Hematopoietic multipotent progenitor cell treated with erythropoietin and hydrocortisone succinate and interleukin-3 and kit ligand, for 6 days (in vitro differentiated cells): ENCODE data around the gene GSG1.
"Not testable (repeated sequence)": the region's sequence is repeated elsewhere in the genome, so short reads cannot be mapped to it uniquely, and the experiment has no call there.

Experiments used
- DNase-seq: peaks from one replicate; pipeline ENCODE4 v3.0.0-alpha.2; 2015

Gene GSG1

GRCh38 chr12:13052421-13052820 lies 51.0 kb downstream of the GSG1 start:
- DNase-seq = no peak

DNA sequence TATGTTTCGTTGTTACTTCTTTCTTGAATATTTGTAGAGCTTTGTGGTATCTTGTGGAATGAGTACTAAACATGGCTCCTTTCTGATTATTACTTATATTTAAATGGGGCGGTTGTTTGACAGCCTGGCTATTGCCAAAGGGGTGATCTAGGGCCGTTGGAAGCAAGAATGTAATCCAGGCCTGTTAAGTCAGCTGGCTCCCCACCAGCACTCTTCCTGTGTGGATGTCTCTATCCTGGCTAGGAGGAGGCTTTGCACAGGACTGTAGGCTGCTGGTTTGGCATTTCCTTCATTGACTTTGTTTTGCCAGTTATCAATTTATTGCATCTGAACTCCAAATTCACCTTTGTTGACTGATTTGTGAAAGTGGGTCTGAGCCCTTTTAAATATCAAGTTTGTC lies 53.7 kb downstream of the GSG1 start:
- no peak for DNase-seq

- DNase-seq = no peak
Observed at GRCh38 chr12:13046964-13047363, 56.5 kb downstream of the GSG1 start.

- no peak for DNase-seq
Observed at GRCh38 chr12:13045816-13046215, 57.7 kb downstream of the GSG1 start.

GRCh38 chr12:13044906-13045299 lies 58.6 kb downstream of the GSG1 start:
- no peak for DNase-seq

DNA sequence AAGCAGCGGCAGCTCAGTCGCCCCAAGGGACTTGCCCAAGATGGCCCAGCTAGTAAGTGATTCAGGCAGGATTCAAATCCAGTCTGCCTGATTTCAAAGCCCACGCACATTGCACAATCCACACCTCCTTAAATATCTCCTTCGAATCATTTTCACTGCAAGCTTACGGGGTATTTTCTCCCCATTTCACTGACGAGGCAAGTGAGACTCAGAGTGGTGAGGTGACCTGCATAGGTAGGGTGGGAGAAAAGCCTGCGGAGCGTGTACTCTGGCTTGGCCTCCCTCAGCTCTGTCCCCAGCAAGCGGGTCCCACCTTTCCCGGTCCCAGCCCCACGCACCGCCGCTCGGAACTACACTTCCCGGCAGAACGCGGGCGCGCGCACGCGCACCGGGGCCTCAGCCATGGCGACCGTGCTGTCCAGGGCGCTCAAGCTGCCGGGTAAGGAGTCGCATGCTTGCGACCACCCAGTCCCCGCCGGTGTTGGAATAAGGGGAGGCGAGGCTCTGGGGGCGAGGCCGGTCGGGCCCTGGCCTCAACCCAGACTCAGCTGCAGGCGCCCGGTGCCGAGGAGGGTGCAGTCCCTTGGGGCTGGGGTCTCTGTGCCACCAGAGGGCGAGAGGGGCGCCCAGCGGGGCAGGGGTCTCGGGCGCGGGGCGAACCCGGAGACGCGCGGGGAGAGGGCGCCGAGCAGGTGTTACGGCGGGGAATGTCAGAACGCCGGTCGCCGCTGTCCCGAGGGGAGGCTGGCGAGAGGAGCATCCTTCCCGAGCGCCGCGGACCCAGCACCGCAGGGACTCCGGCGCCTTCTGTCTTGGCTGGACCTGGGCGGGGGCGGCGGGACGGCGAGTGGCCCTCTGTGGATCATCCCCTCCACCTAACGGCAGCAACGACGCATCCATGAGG lies 59.2 kb downstream of the GSG1 start, which contains the start of gene FAM234B:
Gene FAM234B, plus strand, starts transcription at position 380 of the 904 bp plus-strand sequence. Its CDS starts 23 bp downstream, at position 403.
- peak; percentile 84 for DNase-seq

DNA sequence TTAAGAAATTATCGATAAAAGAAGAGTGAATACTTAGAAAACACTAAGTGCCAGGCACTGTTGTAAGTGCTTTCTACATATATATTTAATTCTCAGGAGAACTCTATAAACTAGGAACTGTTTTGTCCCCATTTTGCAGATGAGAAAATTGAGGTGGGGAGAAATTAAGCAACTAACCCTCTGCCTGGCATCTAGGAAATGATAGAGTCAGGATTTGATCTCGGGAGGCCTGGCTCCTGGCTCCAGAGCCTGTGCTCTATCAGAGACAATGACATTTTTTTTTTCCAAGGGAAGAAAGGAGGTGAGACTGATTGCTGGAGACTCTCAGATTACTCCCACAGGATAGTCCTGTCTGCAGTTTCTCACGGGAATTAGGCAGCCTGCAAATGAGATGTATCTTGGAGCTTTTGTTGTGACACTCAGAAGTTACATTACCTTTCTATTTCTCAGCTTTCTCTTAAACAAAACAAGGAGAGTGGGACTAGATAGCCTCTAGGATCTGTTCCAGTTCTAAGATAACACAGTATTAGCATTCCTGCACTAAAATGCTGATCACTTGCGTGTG lies 60.7 kb downstream of the GSG1 start:
- DNase-seq = no peak

DNA sequence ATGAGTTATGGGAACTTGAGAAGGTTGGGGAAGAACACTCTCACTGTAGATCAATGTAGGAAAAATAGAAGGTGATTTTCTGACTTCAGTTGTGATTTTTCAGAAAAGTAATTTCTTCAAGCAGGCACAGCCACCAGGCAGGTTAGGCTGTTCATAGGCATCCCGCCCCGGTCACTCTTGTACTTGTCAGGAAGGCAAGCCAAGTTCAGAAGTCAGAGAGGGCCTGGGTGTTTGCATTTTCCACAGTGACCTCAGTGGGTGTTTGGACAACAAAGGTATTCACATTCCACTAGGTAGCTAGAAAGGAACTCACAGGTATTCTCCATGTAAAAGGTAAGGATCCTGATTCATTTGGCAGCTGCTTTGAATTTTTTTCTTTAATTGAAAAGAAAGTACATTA lies 62.2 kb downstream of the GSG1 start:
- no peak for DNase-seq

GRCh38 chr12:13039328-13039956 lies 64.0 kb downstream of the GSG1 start:
- DNase-seq = no peak

DNA sequence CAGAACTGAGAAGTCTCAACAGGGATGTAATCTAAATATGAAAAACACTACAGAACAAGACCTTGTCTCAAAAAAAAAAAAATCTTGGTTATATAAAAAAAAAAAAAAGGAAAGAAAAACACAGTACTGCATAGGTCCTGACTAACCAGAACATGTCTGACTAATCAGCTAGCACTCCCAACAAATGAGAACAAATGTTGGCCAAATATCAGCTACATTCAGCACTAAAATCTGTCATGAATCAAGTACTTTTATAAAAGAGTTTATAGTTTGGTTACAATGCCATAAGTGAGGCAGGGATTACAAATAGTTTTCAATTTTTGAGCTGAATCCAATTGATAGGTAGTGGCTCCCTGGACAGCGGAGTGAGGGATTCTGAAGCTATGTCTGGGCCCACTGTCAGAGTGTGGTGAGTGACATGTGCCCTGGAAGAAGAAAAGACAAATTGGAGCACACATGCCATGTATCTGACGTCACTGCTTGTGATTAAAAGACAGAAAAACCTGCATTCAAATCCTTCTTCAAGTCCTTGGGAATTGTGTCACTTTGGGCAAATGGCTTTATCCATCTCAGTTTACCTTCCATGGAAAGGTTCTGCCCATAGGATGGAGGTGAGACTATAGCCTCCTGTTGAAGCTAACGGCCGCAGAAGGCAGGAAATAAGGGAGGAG lies 64.8 kb downstream of the GSG1 start:
- no peak for DNase-seq

DNA sequence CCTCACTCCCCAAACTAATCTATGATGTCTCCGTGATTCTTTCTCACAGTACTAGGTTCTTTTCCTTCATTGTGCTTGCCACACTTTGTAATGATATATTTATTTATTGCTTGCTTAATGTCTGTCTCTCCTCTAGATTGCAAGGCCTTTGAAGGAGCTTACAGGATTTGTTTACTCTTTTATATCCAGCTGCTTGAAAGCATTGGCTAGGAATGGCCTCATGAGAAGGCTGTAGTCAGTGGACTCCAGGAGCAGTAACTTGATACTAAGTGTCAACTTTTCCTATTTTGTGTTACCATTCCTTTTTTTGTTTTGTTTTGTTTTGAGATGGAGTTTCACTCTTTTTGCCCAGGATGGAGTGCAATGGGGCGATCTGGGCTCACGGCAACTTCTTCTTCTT lies 66.6 kb downstream of the GSG1 start:
- DNase-seq = no peak

DNA sequence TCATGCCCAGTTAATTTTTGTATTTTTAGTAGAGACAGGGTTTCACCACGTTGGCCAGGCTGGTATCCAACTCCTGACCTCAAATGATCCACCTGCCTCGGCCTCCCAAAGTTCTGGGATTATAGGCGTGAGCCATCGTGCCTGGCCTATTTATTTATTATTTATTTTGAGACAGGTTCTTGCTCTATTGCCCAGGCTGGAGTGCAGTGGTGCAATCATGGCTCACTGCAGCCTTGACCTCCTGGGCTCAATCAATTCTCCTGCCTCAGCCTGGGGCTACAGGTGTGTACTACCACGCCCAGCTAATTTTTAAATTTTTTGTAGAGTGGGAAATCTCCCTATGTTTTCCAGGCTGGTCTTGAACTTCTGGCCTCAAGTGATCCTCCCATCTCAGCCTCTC lies 68.1 kb downstream of the GSG1 start:
- not testable (repeated sequence) for DNase-seq
